Thyroid gland (tissue), 4 donors: ENCODE data around the gene ZNF554. TPM values are rescaled to one million over a fixed set of nuclear protein-coding genes. Genes with fewer than 3 reads are reported as not detected.

ENCODE experiments used
- DNase-seq, 2 donors: peaks; one replicate each; pipeline ENCODE4 v3.0.0-alpha.2; 2019
- H3K27ac ChIP-seq, 3 donors: fragments of 200-600 bp; sonication (generic); 1 replicate in 2 of 3; 2 replicates in 1 of 3; pipeline ENCODE4 v1.5.1; 2016 to 2019; ENCODE audit warnings: mild to moderate bottlenecking in 1 of 3, moderate library complexity in 1 of 3
- H3K27me3 ChIP-seq: fragments of 200-600 bp; sonication (generic); one replicate; pipeline ENCODE4 v1.5.1; 2019
- H3K36me3 ChIP-seq, 2 donors: fragments of 200-600 bp; sonication (generic); one replicate each; pipeline ENCODE4 v1.5.1; 2016 to 2019
- H3K4me1 ChIP-seq, 2 donors: fragments of 200-600 bp; sonication (generic); one replicate each; pipeline ENCODE4 v1.5.1; 2017 to 2019
- H3K4me3 ChIP-seq, 3 donors: fragments of 200-600 bp; sonication (generic); replicated peaks in 1 of 3; 1 replicate in 2 of 3; 2 replicates in 1 of 3; pipeline ENCODE4 v1.5.1; 2016; ENCODE audit warnings: mild to moderate bottlenecking in 1 of 3
- H3K9me3 ChIP-seq: fragments of 200-600 bp; sonication (generic); one replicate; pipeline ENCODE4 v1.5.1; 2017
- POLR2A ChIP-seq, 2 donors: fragments of 450-650 bp; IDR thresholded peaks; one replicate each; pipeline ENCODE4 v1.6.1; 2017; ENCODE audit warnings: antibody characterized with exemption in 2 of 2, mild to moderate bottlenecking in 2 of 2, moderate library complexity in 1 of 2
- WGBS, 2 donors: methylation state at CpG; one replicate each; pipeline ENCODE4 v1.1.5; 2017; 5-methylcytosine and 5-hydroxymethylcytosine counted together
- intact Hi-C: fragments of 100-400 bp; cut with DNase I; formaldehyde crosslinking; loops from one replicate; pipeline ENCODE4 v1.15.1; 2023
- total RNA-seq, 4 donors: library from RNA; depleted of rRNA; stranded (reverse); fragments of >200 nt; gene quantifications; one replicate each; pipeline ENCODE4 v1.2.3, GENCODE V29; 2016
- TF ChIP-seq, protein P1 (sequence below), 6 experiments: fragments of 200-600 bp in 3 of 6; fragments of 450-650 bp in 3 of 6; sonication (generic) in 3 of 6; IDR thresholded peaks; one replicate each; pipeline ENCODE4 v1.5.1; 2016 to 2019; ENCODE audit warnings: antibody characterized with exemption in 6 of 6, mild to moderate bottlenecking in 2 of 6, inconsistent platforms in 1 of 6, moderate library complexity in 1 of 6

Gene ZNF554
- total RNA-seq, 4 donors from 2014 or later = 4.9 to 9.2 (median 6.2) TPM

DNA sequence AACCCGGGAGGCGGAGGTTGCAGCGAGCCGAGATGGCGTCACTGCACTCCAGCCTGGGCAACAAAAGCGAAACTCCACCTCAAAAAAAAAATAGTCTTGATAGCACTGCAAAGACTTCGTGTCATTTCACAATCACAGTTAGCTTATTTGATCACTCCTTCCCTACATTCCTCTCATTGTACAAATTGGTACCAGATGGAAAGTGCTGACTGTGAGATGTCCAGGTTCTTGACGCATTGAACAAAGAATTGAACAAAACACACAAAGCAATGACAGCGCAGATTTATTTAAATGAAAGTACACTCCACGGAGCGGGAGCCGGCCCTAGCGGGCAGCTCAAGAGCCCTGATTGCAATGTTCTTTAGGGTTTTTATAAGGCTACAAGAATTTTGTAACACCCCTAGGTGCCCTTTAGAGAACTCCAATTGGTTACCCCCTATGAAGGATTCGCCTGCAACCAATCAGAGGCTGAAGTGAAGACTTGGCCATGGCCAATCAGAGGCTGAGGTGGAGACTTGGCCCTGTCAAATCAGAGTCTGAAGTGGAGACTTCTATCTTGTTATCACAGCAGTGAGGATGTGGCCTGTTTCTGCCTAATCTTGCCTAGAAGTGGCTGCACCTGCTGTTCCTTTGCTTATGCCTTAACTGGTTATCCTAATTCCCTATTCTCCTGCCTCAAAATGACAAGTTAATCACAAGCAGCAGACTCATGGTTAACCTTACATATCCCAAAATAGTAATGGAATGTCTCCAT is 64.2 kb downstream of the ZNF554 start:
- DNase-seq = no peak
- 76 to 85% methylated on average over 14 of the region's 14 CpGs for WGBS, 2 donors
- H3K27me3 ChIP-seq = no peaks in the 10 kb centered on the region
- intact Hi-C loops = no loop called here
- no peaks in the 10 kb centered on the region for H3K36me3 ChIP-seq
- H3K4me1 ChIP-seq = no peaks in the 10 kb centered on the region
- H3K9me3 ChIP-seq = no peaks in the 10 kb centered on the region
- TF ChIP-seq POLR2A (IDR thresholded peaks at IDR 0.05) = no peak
- TF ChIP-seq, protein P1, sequence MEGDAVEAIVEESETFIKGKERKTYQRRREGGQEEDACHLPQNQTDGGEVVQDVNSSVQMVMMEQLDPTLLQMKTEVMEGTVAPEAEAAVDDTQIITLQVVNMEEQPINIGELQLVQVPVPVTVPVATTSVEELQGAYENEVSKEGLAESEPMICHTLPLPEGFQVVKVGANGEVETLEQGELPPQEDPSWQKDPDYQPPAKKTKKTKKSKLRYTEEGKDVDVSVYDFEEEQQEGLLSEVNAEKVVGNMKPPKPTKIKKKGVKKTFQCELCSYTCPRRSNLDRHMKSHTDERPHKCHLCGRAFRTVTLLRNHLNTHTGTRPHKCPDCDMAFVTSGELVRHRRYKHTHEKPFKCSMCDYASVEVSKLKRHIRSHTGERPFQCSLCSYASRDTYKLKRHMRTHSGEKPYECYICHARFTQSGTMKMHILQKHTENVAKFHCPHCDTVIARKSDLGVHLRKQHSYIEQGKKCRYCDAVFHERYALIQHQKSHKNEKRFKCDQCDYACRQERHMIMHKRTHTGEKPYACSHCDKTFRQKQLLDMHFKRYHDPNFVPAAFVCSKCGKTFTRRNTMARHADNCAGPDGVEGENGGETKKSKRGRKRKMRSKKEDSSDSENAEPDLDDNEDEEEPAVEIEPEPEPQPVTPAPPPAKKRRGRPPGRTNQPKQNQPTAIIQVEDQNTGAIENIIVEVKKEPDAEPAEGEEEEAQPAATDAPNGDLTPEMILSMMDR (IDR thresholded peaks at IDR 0.05) = no peak
- no peak overlapping the region for H3K27ac ChIP-seq
- H3K4me3 ChIP-seq = no peak overlapping the region

DNA sequence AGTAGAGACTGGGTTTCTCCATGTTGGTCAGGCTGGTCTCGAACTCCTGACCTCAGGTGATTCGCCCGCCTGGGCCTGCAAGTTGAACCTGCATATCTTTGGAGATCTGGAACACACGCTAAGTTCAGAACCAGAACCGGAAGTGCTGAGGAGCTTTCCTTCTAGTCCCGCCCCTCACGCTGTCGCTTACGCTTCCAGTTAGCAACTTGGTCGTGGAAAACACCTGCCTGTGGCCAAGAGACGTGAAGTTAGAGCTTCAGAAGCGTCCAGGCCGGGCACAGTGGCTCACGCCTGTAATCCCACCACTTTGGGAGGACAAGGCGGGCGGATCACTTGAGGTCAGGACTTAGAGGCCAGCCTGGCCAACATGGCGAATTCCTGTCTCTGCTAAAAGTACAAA is 66.1 kb downstream of the ZNF554 start:
- H3K4me1 ChIP-seq = no peaks in the 10 kb centered on the region
- 86 to 92% methylated on average over 17 of the region's 17 CpGs for WGBS, 2 donors
- no peak for TF ChIP-seq POLR2A (IDR thresholded peaks at IDR 0.05)
- TF ChIP-seq, protein P1 (IDR thresholded peaks at IDR 0.05) = no peak
- H3K36me3 ChIP-seq = no peaks in the 10 kb centered on the region
- H3K27ac ChIP-seq = no peak overlapping the region
- no peak overlapping the region for H3K4me3 ChIP-seq
- no peaks in the 10 kb centered on the region for H3K27me3 ChIP-seq
- H3K9me3 ChIP-seq = no peaks in the 10 kb centered on the region
- no peak for DNase-seq
- intact Hi-C loops = loop anchor here (5.0 kb wide), 1 partner anchor 277 kb away; no protein-coding TSS in a partner anchor

Other genes with a start within 250 kb of the ZNF554 start
- gene GNG7, start 117.2 kb upstream of the ZNF554 start, total RNA-seq = 1 to 10 TPM; 3.8 to 6.9 (median 5.6) TPM
- under 1 TPM; 0.27 to 0.67 (median 0.40) TPM for gene DIRAS1, start 98.5 kb upstream of the ZNF554 start, total RNA-seq
- 10 to 100 TPM; 21.7 to 52.2 (median 31.4) TPM for gene SLC39A3, start 79.9 kb upstream of the ZNF554 start, total RNA-seq
- gene SGTA, start 36.6 kb upstream of the ZNF554 start, total RNA-seq = 10 to 100 TPM; 43.4 to 86.8 (median 73.4) TPM
- gene THOP1, start 34.4 kb upstream of the ZNF554 start, total RNA-seq = 10 to 100 TPM; 29.7 to 79.0 (median 58.9) TPM
- gene ZNF555, start 21.6 kb downstream of the ZNF554 start, total RNA-seq = 10 to 100 TPM in 1 of 4 donors, 1 to 10 TPM in 3; 8.7 to 10.2 (median 9.5) TPM
- gene ZNF556, start 47.5 kb downstream of the ZNF554 start, total RNA-seq = not detected
- 1 to 10 TPM; 3.1 to 4.8 (median 3.6) TPM for gene ZNF57, start 81.1 kb downstream of the ZNF554 start, total RNA-seq
- gene ZNF77, start 125.1 kb downstream of the ZNF554 start, total RNA-seq = 1 to 10 TPM; 5.1 to 7.0 (median 6.2) TPM
- gene TLE6, start 157.7 kb downstream of the ZNF554 start, total RNA-seq = 10 to 100 TPM in 3 of 4 donors, 1 to 10 TPM in 1; 2.4 to 20.7 (median 11.6) TPM
- gene TLE2, start 209.4 kb downstream of the ZNF554 start, total RNA-seq = 100 to 1,000 TPM in 1 of 4 donors, 10 to 100 TPM in 3; 81.3 to 114 (median 90.3) TPM
- 100 to 1,000 TPM; 398 to 892 (median 498) TPM for gene TLE5, start 242.6 kb downstream of the ZNF554 start, total RNA-seq